Uterine smooth muscle cell (primary cell): ENCODE results near the gene GRID1. TPM values are rescaled to one million over a fixed set of nuclear protein-coding genes. Genes with fewer than 3 reads are reported as not detected.

Experiments
- total RNA-seq: library from RNA; depleted of rRNA; stranded (reverse); fragments of >200 nt; gene quantifications from 2 replicates; pipeline ENCODE4 v1.2.3, GENCODE V29; 2014

Gene GRID1
- 0.33 and 1.9 TPM in 2 replicates for total RNA-seq

GRCh38 chr10:86366033-86366901, at the start of gene GRID1:
Gene GRID1, minus strand, starts transcription at chr10:86366795.

Other genes starting within 250 kb of the GRID1 start
- gene WAPL, start 155.0 kb upstream of the GRID1 start, total RNA-seq, result 49.5 and 56.9 TPM in 2 replicates